Activated CD4-positive, alpha-beta T cell treated with anti-CD3 and anti-CD28 coated beads for 1 hour (primary cell): ENCODE data around the gene GPRIN2.
"Not testable (repeated sequence)": the region's sequence is repeated elsewhere in the genome, so short reads cannot be mapped to it uniquely, and the experiment has no call there.

Experiments used
- DNase-seq: peaks from one replicate; pipeline ENCODE4 v3.0.0-alpha.2; 2020

The GPRIN2 gene

DNA sequence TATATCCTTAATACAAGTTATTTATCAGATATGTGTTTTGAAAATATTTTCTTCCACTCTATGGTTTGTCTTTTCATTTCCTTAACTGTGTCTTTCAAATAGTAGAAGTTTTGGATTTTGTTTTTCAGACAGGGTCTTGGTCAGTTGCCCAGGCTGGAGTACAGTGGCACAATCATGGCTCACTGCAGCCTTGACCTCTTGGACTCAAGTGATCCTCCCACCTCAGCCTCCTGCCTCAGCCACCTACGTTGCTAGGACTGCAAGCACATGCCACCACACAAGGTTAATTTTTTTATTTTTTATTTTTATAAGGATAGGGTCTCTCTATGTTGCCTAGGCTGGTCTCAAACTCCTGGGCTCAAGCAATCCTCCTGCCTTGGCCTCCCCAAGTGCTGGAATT lies 24.2 kb downstream of the GPRIN2 start:
- not testable (repeated sequence) for DNase-seq

GRCh38 chr10:46530249-46531186 lies 25.9 kb downstream of the GPRIN2 start:
- no peak for DNase-seq

- DNase-seq, result not testable (repeated sequence)
These were observed 26.7 kb downstream of the GPRIN2 start for GRCh38 chr10:46529742-46530141.

- no peak for DNase-seq
These were observed 27.5 kb downstream of the GPRIN2 start for GRCh38 chr10:46528675-46529615.

DNA sequence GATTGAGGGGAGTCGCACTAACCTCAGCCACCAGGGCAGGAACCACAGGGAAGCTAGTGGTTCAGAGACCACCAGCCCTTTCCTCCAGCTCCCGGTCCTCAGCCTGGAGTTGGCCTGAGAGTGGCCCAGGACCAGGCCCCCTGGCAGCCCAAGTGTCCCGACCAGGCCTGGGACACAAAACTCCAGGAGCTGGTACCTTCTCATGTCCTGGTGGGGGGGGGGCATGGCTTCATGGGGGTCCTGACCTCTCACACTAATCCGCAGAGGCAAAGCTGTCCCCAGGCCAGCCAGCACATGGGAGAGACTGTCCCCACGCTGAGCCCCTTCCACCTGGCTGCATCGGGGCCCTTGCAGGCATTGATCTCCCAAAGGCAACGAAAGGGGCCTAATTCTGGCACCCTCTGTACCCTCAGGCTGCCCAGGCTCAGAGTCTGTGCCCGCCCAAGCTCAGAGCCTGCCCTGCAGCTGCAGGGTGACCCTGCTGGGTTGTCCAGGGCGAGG lies 28.2 kb downstream of the GPRIN2 start:
- no peak for DNase-seq

- no peak for DNase-seq
These were observed 29.1 kb downstream of the GPRIN2 start for GRCh38 chr10:46527241-46527811.

GRCh38 chr10:46526682-46527038 lies 29.8 kb downstream of the GPRIN2 start:
- DNase-seq, result no peak

DNA sequence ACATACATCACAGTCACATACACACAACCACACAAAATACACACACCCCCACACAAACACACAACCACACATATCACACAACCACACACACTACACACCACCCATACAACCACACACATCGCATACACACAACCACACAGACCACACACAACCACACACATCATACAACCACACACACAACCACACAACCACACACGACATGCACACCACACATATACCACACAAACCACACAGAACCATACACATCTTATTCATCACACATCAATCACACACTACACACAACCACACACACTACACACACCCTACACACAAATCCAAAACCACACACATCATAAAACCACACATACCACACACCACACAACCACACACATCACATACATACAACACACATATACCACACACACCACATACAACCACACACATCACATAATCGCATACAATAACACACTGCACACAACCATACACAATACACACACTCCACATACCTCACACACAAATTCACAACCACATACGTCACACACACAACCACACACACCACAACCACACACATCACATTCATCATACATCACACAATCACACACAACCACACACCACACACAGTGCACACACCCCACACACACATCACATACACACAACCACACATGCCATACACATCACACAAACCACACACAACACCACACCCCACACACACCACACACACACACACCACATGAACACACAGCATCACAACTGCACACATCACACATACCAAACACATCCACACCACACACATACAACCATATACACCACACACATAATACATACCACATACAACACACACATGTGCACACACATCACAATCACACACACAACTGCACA lies 30.4 kb downstream of the GPRIN2 start:
- DNase-seq, result no peak

DNA sequence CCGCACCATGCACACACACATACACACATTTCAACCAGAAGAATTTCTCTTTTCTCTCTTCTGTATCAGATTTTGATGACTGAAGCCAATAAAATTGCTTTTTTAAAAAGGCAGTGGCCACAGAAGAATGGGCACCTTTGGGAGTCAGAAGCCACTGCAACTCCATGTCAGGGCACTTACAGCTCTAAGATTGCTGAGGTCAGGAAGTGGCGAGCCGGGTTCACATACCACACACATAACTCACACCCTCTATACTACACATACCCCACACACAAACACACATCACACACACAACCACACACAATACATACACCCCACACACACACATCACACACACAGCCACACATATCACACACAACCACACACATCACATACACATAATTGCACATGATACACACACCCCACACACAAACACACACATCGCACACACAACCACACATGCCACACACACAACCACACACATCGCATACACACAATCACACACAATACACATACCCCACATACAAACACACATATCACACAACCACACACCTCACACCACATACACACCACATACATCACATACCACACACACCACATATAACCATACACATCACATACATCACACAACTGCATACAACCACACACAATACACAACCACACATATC lies 31.2 kb downstream of the GPRIN2 start:
- DNase-seq, result no peak

DNA sequence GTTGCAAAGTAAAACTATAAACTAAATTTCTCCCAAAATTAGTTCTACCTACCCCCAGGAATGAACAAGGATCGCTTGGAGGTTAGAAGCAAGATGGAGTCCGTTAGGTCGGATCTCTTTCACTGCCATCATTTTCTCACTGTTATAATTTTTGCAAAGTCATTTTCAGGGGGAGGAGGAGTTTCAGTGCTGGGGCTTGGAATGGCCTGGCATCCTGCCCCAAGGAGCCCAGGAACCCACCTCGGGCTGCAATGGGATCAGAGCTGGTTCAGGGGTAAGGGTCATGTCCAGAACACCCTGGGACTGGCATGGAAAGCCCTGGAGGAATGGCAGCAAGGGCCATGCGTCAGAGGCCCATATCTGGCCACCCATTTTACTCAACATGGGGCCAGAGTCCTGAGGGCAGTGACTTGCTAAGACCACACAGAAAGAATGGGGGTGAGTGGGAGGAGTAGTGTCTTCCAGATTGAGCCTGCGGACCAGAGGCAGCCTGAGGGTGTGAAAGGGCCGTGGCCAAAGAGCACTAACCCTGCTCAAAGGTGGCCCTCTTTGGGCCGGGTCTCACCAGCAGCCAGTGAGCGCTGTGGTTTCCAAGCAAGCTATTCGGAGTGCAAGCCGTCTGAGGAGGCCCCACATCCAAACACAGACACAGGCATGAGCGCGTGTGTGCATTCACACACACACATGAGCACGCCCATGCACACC lies 31.8 kb downstream of the GPRIN2 start:
- no peak for DNase-seq

GRCh38 chr10:46523962-46524471 lies 32.4 kb downstream of the GPRIN2 start:
- no peak for DNase-seq

- no peak for DNase-seq
These were observed 33.1 kb downstream of the GPRIN2 start for GRCh38 chr10:46523119-46523961.

DNA sequence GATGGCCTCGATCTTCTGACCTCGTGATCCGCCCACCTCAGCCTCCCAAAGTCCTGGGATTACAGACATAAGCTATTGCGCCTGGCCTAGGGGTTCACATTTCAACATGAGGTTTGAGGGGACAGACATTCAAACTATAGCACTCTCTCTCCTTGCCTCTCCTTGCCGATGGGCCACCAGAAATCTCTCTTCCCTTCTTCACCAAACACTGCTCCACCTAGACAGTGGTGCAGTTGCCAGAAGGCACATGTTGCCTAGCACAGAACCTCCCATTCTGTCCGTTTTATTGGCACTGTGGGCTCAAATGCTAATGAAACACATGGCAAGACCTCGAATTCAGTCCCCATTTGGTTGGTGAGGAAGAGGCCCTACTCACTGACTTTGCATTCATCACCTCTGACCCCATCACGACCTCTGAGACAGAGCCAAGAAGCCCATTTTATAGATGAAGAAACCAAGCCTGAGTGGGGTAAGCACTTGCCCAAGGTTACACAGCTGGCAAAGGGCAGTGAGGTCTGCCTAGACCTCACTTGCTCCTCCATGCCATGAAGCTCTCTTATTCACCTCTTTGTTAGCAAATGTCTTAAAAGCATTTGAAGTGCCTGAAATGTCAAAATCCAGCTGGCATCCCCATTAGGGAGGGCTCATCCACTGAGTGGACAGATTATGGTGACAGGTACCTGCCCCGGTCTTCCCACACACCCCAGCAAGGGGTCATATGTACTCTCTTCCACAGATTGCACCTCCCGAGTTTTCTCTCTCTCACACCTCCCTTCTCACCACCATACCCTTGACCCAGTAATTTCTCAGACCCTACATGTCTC lies 34.0 kb downstream of the GPRIN2 start:
- DNase-seq, result peak; percentile 5

DNA sequence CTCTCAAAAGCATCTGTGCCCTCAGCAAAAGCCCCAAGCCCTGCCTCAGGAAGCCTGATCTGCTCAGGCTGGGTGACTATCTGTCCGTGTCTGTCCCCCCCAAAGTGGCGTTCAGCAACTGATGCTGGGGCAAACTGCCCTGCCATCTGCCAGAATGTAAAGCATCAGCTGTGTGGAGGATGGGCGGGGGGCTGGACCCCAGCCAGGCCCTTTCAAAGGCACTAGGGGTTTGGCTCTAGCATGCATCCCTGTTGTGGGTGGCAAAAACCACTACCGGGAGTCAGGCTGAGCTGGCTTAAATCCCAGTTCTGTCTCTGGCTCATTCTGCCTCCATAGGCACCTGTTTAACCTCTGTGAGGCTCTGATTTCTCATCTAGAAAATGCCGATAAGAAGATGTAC lies 35.5 kb downstream of the GPRIN2 start:
- peak; percentile 6 for DNase-seq

- peak; percentile 5 for DNase-seq
These were observed 36.1 kb downstream of the GPRIN2 start for GRCh38 chr10:46520381-46520780.

GRCh38 chr10:46518028-46518725 lies 38.3 kb downstream of the GPRIN2 start:
- peak; percentile 6 for DNase-seq

DNA sequence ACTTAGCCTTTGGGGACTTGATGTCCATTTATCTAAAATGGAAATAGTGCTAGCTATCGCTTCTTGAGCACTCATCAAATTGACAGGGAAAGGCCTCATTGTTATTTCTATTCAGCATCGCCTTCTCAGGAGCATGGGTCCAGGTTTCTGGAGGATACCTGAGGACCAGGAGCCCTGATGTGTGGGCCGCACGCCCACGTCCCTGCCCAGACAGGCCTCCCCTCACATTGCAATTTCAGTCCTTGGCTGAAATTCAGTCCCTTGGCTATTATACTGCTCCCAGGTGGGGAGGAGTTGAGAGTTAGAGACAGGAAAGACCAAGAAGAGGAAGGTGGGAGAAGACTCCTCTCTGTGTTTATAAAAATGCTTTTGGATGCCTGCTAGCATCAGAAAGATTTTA lies 38.9 kb downstream of the GPRIN2 start:
- DNase-seq, result peak; percentile 6
